Neural cell (in vitro differentiated cells): ENCODE data around the gene LSAMP. TPM values are rescaled to one million over a fixed set of nuclear protein-coding genes. Genes with fewer than 3 reads are reported as not detected.

Experiments used
- H2AFZ ChIP-seq: fragments of 200-600, 300-800 bp; sonication (generic), shearing (Covaris generic); 2 replicates; pipeline ENCODE4 v1.6.0; 2014; ENCODE audit warnings: low read depth, mild to moderate bottlenecking, antibody characterized with exemption, low read length, moderate library complexity
- H3F3A ChIP-seq: fragments of 200-600 bp; shearing (Covaris generic); 2 replicates; pipeline ENCODE4 v1.6.1; 2016; ENCODE audit warnings: mild to moderate bottlenecking, moderate library complexity, mixed read lengths, antibody characterized with exemption, low read length; ENCODE audit not compliant: insufficient read depth, poor library complexity, severe bottlenecking
- H3K27ac ChIP-seq: fragments of 200-600, 300-800 bp; sonication (generic), shearing (Covaris generic); 2 replicates; pipeline ENCODE4 v1.5.1; 2014; ENCODE audit warnings: mild to moderate bottlenecking, low read length, moderate library complexity
- H3K27me3 ChIP-seq: fragments of 300-800, 200-600 bp; sonication (generic), shearing (Covaris generic); 2 replicates; pipeline ENCODE4 v1.6.0; 2014; ENCODE audit warnings: mild to moderate bottlenecking, low read depth, low read length, moderate library complexity; ENCODE audit not compliant: insufficient read depth
- H3K36me3 ChIP-seq: fragments of 300-800, 200-600 bp; sonication (generic), shearing (Covaris generic); 2 replicates; pipeline ENCODE4 v1.5.1; 2014; ENCODE audit warnings: mild to moderate bottlenecking, antibody characterized with exemption, low read length, moderate library complexity; ENCODE audit not compliant: insufficient read depth
- H3K4me2 ChIP-seq: fragments of 300-800, 200-600 bp; sonication (generic), shearing (Covaris generic); 2 replicates; pipeline ENCODE4 v1.6.0; 2014; ENCODE audit warnings: mild to moderate bottlenecking, low read length
- H3K4me3 ChIP-seq: fragments of 300-800, 200-600 bp; sonication (generic), shearing (Covaris generic); 2 replicates; pipeline ENCODE4 v1.5.1; 2014; ENCODE audit warnings: mild to moderate bottlenecking, low read length, moderate library complexity
- H3K79me2 ChIP-seq: fragments of 200-600 bp; shearing (Covaris generic); replicated peaks from 2 replicates; pipeline ENCODE4 v1.6.0; 2014; ENCODE audit warnings: mild to moderate bottlenecking, low read length, moderate library complexity; ENCODE audit not compliant: insufficient read depth
- H3K9ac ChIP-seq: fragments of 300-800, 200-600 bp; sonication (generic), shearing (Covaris generic); 2 replicates; pipeline ENCODE4 v1.6.1; 2016; ENCODE audit warnings: mild to moderate bottlenecking, low read length, mixed read lengths
- H3K9me2 ChIP-seq: fragments of 200-600 bp; shearing (Covaris generic); 2 replicates; pipeline ENCODE4 v1.6.1; 2016; ENCODE audit warnings: mild to moderate bottlenecking, low read length, mixed read lengths; ENCODE audit not compliant: insufficient read depth
- H3K9me3 ChIP-seq: fragments of 200-600, 300-800 bp; sonication (generic), shearing (Covaris generic); 2 replicates; pipeline ENCODE4 v1.6.1; 2016; ENCODE audit warnings: mild to moderate bottlenecking, mixed run types, low read length, moderate library complexity, mixed read lengths
- H4K20me1 ChIP-seq: fragments of 200-600 bp; shearing (Covaris generic); 2 replicates; pipeline ENCODE4 v1.6.1; 2016; ENCODE audit warnings: mild to moderate bottlenecking, mixed run types; ENCODE audit not compliant: insufficient read depth
- CTCF ChIP-seq: fragments of 450-650 bp; IDR thresholded peaks from 2 replicates; pipeline ENCODE4 v1.5.1; 2014; ENCODE audit warnings: antibody characterized with exemption, mild to moderate bottlenecking, moderate library complexity; ENCODE audit not compliant: poor library complexity, severe bottlenecking
- EP300 ChIP-seq: fragments of 450-650 bp; conservative IDR thresholded peaks from 2 replicates; pipeline ENCODE4 v1.6.1; 2014; ENCODE audit warnings: antibody characterized with exemption, mild to moderate bottlenecking, moderate library complexity; ENCODE audit not compliant: poor library complexity, severe bottlenecking
- EZH2 ChIP-seq: fragments of 200-600, 300-800 bp; shearing (Covaris generic), sonication (generic); IDR thresholded peaks from 2 replicates; pipeline ENCODE4 v1.6.1; 2014; ENCODE audit warnings: antibody characterized with exemption, low read length, borderline replicate concordance, mild to moderate bottlenecking; ENCODE audit not compliant: insufficient read depth, poor library complexity, severe bottlenecking
- MXI1 ChIP-seq: fragments of 450-650 bp; conservative IDR thresholded peaks from 2 replicates; pipeline ENCODE4 v1.6.1; 2014; ENCODE audit warnings: antibody characterized with exemption, mild to moderate bottlenecking; ENCODE audit not compliant: poor library complexity, severe bottlenecking
- POLR2AphosphoS5 ChIP-seq: IDR thresholded peaks from 2 replicates; pipeline ENCODE4 v1.6.1; 2012
- RAD21 ChIP-seq: fragments of 450-650 bp; conservative IDR thresholded peaks from 2 replicates; pipeline ENCODE4 v1.6.1; 2014; ENCODE audit warnings: antibody characterized with exemption, mild to moderate bottlenecking, moderate library complexity
- REST ChIP-seq: IDR thresholded peaks from 2 replicates; pipeline ENCODE4 v1.6.1; 2012; ENCODE audit warnings: borderline replicate concordance
- SMC3 ChIP-seq: fragments of 450-650 bp; conservative IDR thresholded peaks from 2 replicates; pipeline ENCODE4 v1.6.1; 2014; ENCODE audit warnings: antibody characterized with exemption, mild to moderate bottlenecking, moderate library complexity; ENCODE audit not compliant: poor library complexity
- TAF1 ChIP-seq: IDR thresholded peaks from 2 replicates; pipeline ENCODE4 v1.6.1; 2012; ENCODE audit warnings: low read depth
- polyA plus RNA-seq: library from polyadenylated mRNA; depleted of rRNA; stranded (reverse); fragments of >200 nt; gene quantifications from 2 replicates; pipeline ENCODE4 v1.2.3, GENCODE V29; 2014

The LSAMP gene
- polyA plus RNA-seq, 1 donor from 2014 or later: 93.6 TPM

- no peak overlapping the region for H2AFZ ChIP-seq
- no peaks in the 10 kb centered on the region for H3K36me3 ChIP-seq
- peak overlapping the region; percentile 5 for H3K4me3 ChIP-seq
- no peaks in the 10 kb centered on the region for H4K20me1 ChIP-seq
- H3K27ac ChIP-seq: peak overlapping the region; percentile 40
- H3K9me3 ChIP-seq: no peaks in the 10 kb centered on the region
- H3K9ac ChIP-seq: no peak overlapping the region
- no peaks in the 10 kb centered on the region for H3K79me2 ChIP-seq
- H3K27me3 ChIP-seq: no peaks in the 10 kb centered on the region
- H3K9me2 ChIP-seq: no peaks in the 10 kb centered on the region
- peak overlapping the region; percentile 13 for H3K4me2 ChIP-seq
- TF ChIP-seq EP300 (no peak), RAD21 (no peak), TAF1 (no peak), REST (peak; percentile 44), POLR2AphosphoS5 (no peak)
- H3F3A ChIP-seq: no peaks in the 10 kb centered on the region
Measured at GRCh38 chr3:115827495-115827894, 617.8 kb downstream of the LSAMP start.

- no peaks in the 10 kb centered on the region for H3K27me3 ChIP-seq
- H3K9me3 ChIP-seq: no peaks in the 10 kb centered on the region
- no peaks in the 10 kb centered on the region for H3F3A ChIP-seq
- no peak overlapping the region for H3K9ac ChIP-seq
- no peaks in the 10 kb centered on the region for H3K9me2 ChIP-seq
- no peak overlapping the region for H3K4me3 ChIP-seq
- H4K20me1 ChIP-seq: no peaks in the 10 kb centered on the region
- H3K27ac ChIP-seq: no peak overlapping the region
- no peak overlapping the region for H2AFZ ChIP-seq
- H3K4me2 ChIP-seq: no peak overlapping the region
- H3K36me3 ChIP-seq: no peaks in the 10 kb centered on the region
- no peaks in the 10 kb centered on the region for H3K79me2 ChIP-seq
- TF ChIP-seq RAD21: no peak
- no peak for TF ChIP-seq SMC3
- TF ChIP-seq REST: no peak
- TF ChIP-seq EP300: no peak
- TF ChIP-seq MXI1: no peak
- no peak for TF ChIP-seq POLR2AphosphoS5
- TF ChIP-seq EZH2: no peak
- TF ChIP-seq CTCF: no peak
- no peak for TF ChIP-seq TAF1
Measured at GRCh38 chr3:115825046-115825445, 620.2 kb downstream of the LSAMP start.
